ENCODE results near the gene AVPI1. TPM values are rescaled to one million over a fixed set of nuclear protein-coding genes. Genes with fewer than 3 reads are reported as not detected.

Gene AVPI1
- total and polyA plus RNA-seq, 2 donors = 7.5 to 21.2 TPM

DNA sequence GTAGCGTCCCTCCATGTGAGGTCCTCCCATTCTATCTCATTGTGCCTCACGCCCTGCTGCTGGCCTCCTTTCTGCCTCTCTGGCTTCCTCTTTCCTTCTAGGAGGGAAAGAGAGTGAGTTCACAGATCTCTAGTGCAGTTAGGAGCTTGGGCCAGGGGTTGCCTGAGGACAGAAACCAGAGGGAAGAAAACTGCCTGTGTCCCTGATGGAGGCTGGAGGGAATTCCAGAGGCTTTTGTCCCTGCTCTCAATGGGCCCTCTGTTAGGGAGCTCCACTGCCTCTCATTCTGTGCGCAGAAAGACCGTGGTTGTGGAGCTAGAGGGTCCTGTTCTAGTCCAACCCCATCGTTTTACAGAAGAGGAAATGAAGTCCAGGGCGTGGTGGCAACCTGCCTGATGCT, 31.1 kb upstream of the AVPI1 start:
- DNase-seq (ENCODE audit: extremely low spot score) = no peak
- Histone ChIP-seq H3K4me1 (ENCODE audit: insufficient read depth) (no peaks in the 10 kb centered on the region), H3K4me3 (ENCODE audit: low read depth, low read length) (no peak overlapping the region), H3K36me3 (ENCODE audit: insufficient read depth) (no peaks in the 10 kb centered on the region), H3K27ac (ENCODE audit: low read depth) (no peak overlapping the region)
- 46% methylated on average over 6 of the region's 6 CpGs for WGBS

DNA sequence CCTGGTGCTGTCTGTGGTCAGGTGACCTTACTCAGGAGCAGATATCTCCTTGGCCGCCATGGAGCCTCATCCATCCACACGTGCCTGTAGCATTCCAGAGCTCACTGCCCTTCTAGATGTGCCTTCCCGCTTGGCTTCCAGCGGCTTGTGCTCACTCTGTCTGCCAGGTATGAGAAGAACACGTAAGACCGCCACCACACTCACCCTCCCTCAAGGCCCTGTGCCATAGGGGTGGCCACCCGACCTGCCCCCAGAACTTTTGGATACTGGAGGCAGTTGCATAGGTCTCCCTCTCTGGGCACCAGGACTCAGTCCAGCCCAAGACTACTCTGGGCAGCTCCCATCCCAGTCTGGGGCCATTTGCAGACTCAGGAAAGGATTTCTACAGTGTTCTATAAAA, 30.6 kb upstream of the AVPI1 start:
- no peak overlapping the region for H3K4me3 ChIP-seq (ENCODE audit: low read depth, low read length)
- H3K27ac ChIP-seq (ENCODE audit: low read depth) = no peak overlapping the region

GRCh38 chr10:97715259-97715874, 28.3 kb upstream of the AVPI1 start:
- DNase-seq (ENCODE audit: extremely low spot score) = no peak
- H3K4me3 ChIP-seq (ENCODE audit: low read depth, low read length) = peak overlapping the region; percentile 66

More for the DNA sequence above, 30.6 kb upstream of the AVPI1 start:
- WGBS = 81% methylated on average over 7 of the region's 7 CpGs
- Histone ChIP-seq H3K36me3 (ENCODE audit: insufficient read depth) (no peaks in the 10 kb centered on the region), H3K4me1 (ENCODE audit: insufficient read depth) (no peaks in the 10 kb centered on the region)
- DNase-seq (ENCODE audit: extremely low spot score) = no peak

GRCh38 chr10:97714401-97715258, 27.6 kb upstream of the AVPI1 start:
- WGBS = 1% methylated on average over 74 of the region's 74 CpGs

More at GRCh38 chr10:97715259-97715874, 28.3 kb upstream of the AVPI1 start:
- 35% methylated on average over 8 of the region's 8 CpGs for WGBS
- peak overlapping the region; percentile 92 for H3K27ac ChIP-seq (ENCODE audit: low read depth)
- H3K36me3 ChIP-seq (ENCODE audit: insufficient read depth) = no peaks in the 10 kb centered on the region
- no peaks in the 10 kb centered on the region for H3K4me1 ChIP-seq (ENCODE audit: insufficient read depth)

GRCh38 chr10:97713826-97714400, 26.9 kb upstream of the AVPI1 start:
- Histone ChIP-seq H3K4me1 (ENCODE audit: insufficient read depth) (no peaks in the 10 kb centered on the region), H3K4me3 (ENCODE audit: low read depth, low read length) (peak overlapping the region; percentile 66), H3K36me3 (ENCODE audit: insufficient read depth) (no peaks in the 10 kb centered on the region), H3K27ac (ENCODE audit: low read depth) (peak overlapping the region; percentile 92)
- WGBS = under 1% methylated on average over 69 of the region's 69 CpGs
- DNase-seq (ENCODE audit: extremely low spot score) = no peak

More at GRCh38 chr10:97714401-97715258, 27.6 kb upstream of the AVPI1 start:
- Histone ChIP-seq H3K36me3 (ENCODE audit: insufficient read depth) (no peaks in the 10 kb centered on the region), H3K4me1 (ENCODE audit: insufficient read depth) (no peaks in the 10 kb centered on the region), H3K4me3 (ENCODE audit: low read depth, low read length) (peak overlapping the region; percentile 66), H3K27ac (ENCODE audit: low read depth) (peak overlapping the region; percentile 92)
- DNase-seq (ENCODE audit: extremely low spot score) = peak; percentile 73

DNA sequence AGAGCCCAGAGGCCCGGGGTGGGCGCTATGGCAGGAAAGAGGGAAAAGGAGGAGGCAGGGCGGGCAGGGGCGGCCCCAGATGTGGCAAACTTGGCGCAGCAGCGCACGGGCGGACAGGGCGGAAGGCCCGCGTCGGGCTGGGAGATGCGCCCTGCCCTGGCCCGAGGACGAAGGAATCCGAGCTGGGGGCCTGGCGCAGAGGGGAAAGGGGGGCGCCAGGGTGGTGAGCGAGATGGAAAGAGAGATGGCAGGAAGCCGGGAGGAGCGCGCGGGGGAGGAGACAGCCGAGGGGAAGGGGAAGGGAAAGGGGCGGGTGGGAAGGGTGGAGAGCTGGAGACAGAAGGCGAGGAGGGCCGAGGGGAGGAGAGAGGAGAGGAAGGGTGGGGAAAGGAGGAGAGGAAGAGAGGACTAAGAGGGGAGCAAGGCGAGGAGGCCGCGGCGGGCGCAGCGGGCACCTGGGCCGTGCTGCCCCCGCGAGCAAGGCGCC, 26.3 kb upstream of the AVPI1 start, which contains the start of gene MARVELD1:
MARVELD1 (plus strand) TSS at position 392 of the 487 bp plus-strand sequence. CDS start 147 bp downstream, outside the sequence.
- WGBS = 1% methylated on average over 37 of the region's 37 CpGs
- H3K4me3 ChIP-seq (ENCODE audit: low read depth, low read length) = peak within 1 kb of the TSS; percentile 66
- H3K36me3 ChIP-seq (ENCODE audit: insufficient read depth) = no peaks in the 10 kb centered on the region
- no peaks in the 10 kb centered on the region for H3K4me1 ChIP-seq (ENCODE audit: insufficient read depth)
- DNase-seq (ENCODE audit: extremely low spot score) = peak; percentile 83
- H3K27ac ChIP-seq (ENCODE audit: low read depth) = peak within 1 kb of the TSS; percentile 92

DNA sequence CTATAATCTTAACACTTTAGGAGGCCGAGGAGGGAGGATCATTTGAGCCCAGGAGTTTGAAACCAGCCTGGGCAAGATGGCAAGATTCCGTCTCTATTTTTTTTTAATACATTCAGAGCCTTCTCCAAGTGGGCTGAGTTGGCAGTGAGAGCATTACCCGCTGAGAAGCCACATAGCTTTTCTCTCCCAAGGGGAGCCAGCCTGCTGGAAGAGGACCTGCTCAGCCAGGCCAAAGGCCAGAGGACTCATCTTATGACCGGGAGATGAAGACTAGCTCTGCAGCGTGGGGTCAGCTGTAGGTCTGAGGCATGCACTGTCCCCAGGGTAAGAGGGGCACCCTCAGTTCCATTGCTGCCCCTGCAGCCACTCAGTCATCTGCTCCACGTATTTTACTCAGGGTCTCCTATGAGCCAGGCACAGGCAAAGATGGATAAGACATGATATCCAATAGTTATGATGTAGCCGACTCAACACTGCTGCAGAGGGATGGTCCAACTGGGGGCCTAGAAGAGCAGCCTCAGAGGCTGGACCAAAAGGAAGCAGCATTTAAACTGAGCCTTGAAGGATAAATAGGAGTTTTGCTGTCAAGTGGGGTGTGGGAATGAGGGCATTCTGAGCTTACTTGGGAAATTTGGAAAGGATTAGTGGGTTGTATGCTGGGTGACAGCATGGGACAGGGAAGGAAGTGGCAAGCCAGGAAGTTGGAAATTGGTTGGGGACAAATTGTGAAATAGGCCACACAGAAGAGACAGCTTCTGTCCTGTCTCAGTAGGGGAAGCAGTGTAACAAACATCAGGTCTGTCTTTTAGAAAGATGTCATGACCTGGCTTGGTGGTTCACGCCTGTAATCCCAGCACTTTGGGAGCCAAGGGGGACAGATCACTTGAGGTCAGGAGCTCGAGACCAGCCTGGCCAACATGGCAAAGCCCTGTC, 24.9 kb upstream of the AVPI1 start:
- DNase-seq (ENCODE audit: extremely low spot score) = no peak
- whole genome bisulfite sequencing = 78% methylated on average over 9 of the region's 9 CpGs
- H3K27ac ChIP-seq (ENCODE audit: low read depth) = no peak overlapping the region
- no peak overlapping the region for H3K4me3 ChIP-seq (ENCODE audit: low read depth, low read length)
- H3K36me3 ChIP-seq (ENCODE audit: insufficient read depth) = no peaks in the 10 kb centered on the region
- H3K4me1 ChIP-seq (ENCODE audit: insufficient read depth) = no peaks in the 10 kb centered on the region

DNA sequence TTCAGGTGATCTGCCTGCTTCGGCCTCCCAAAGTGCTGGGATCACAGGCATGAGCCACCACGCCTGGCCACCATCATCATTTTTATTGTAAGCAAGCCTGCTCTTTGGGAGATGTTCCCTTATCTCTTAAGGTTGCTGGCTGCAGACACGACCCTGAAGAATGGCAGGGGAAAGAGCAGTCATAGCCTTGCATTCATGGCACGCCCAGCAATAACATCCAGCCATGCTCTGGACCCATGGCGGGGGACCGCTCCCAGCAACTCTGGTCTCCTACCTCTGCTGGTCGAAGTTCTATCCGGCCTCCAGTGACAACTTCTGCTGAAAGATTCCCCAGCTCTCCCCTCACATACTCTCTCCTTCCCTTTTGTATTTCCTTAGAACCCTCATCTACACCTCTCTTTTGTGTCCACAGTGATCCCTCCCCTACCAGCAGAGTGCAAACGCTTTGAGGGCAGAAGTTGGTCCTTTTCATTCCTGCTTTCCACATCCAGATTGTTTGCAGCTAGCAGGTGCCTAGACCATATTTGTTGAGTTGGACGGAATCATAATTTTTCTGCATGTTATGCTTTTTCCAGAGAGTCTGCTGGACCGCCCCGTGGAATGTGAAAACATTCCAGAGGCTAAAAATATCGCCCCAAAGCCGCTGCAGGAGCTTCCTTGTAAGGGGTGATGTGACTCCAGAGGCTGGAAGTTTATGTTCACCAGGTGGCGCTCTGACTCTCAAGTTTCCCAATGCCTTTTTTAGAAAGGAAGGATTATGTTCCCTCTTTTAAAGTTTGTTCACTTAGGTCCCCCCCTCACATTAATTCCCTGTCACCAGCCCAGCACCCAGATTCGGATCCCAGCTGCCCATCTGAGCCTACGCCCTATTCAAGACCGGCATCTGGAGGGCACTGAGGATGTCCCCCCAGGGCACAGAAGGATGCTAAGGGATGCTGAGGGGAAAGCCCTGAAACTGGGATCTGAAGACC, 22.2 kb upstream of the AVPI1 start:
- H3K36me3 ChIP-seq (ENCODE audit: insufficient read depth) = no peaks in the 10 kb centered on the region
- H3K4me3 ChIP-seq (ENCODE audit: low read depth, low read length) = no peak overlapping the region
- DNase-seq (ENCODE audit: extremely low spot score) = no peak
- H3K4me1 ChIP-seq (ENCODE audit: insufficient read depth) = no peaks in the 10 kb centered on the region
- no peak overlapping the region for H3K27ac ChIP-seq (ENCODE audit: low read depth)
- 36% methylated on average over 18 of the region's 18 CpGs for WGBS

DNA sequence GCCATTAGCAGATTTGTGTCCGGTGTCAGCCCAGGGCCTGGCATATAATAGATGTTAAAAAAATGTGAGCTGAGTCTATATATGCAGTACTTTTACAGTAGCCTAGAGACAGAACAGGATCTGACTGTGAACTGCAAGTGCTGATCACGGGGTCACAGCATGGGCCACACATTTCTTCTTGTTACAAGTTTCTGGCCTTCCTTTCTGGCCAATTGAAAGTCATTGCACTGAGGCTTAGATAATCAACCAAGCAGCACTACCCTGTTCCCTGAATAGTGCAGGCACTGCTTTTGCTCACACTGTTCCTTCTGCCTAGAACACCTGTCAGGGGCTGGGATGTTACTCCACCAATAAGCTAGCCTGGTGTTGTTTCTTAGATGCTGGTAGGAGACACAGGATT, 21.1 kb upstream of the AVPI1 start:
- WGBS = 63% methylated on average over 2 of the region's 2 CpGs

DNA sequence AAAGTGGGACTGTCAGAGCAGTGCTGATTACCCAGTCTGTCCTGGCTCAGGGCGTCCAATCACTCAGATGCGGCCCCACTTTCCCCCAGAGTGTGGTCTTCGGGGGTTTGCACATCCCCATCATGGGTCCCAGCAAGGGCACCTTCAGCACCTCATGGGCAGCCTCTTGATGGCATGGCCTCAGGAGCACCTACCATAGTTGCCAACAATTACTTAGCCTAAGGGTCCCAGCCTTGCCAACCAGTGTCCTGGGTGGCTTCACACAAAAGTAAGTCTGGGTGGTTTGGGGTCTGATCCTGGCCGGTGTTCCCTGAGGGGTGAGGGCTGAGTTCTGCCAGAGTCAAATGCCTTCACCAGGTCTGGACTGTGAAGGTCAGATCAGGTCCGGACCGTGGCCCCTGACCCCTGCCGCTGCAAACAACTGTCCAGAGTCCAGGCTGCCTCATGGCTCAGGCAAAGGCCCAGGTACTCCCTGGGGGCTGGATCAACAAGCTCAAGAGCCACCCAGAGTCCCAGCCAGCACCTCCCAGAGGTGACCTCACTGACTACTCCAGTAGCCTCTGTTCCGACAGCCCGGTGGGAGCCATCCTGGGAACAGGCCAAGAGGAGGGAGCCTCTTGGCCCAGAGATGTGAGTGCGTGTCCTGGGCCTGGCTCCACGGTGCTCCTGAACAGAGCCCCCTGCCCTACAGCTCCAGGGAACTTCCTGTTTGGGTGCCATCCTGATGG, 20.3 kb upstream of the AVPI1 start:
- 74% methylated on average over 11 of the region's 11 CpGs for WGBS
- no peak overlapping the region for H3K27ac ChIP-seq (ENCODE audit: low read depth)
- no peaks in the 10 kb centered on the region for H3K4me1 ChIP-seq (ENCODE audit: insufficient read depth)
- DNase-seq (ENCODE audit: extremely low spot score) = no peak
- H3K4me3 ChIP-seq (ENCODE audit: low read depth, low read length) = no peak overlapping the region
- H3K36me3 ChIP-seq (ENCODE audit: insufficient read depth) = no peaks in the 10 kb centered on the region

More for the DNA sequence above, 21.1 kb upstream of the AVPI1 start:
- no peaks in the 10 kb centered on the region for H3K4me1 ChIP-seq (ENCODE audit: insufficient read depth)
- DNase-seq (ENCODE audit: extremely low spot score) = no peak
- no peaks in the 10 kb centered on the region for H3K36me3 ChIP-seq (ENCODE audit: insufficient read depth)
- H3K27ac ChIP-seq (ENCODE audit: low read depth) = no peak overlapping the region
- H3K4me3 ChIP-seq (ENCODE audit: low read depth, low read length) = no peak overlapping the region

GRCh38 chr10:97705006-97705670, 18.1 kb upstream of the AVPI1 start:
- Histone ChIP-seq H3K4me1 (ENCODE audit: insufficient read depth) (no peaks in the 10 kb centered on the region), H3K4me3 (ENCODE audit: low read depth, low read length) (no peak overlapping the region), H3K27ac (ENCODE audit: low read depth) (no peak overlapping the region), H3K36me3 (ENCODE audit: insufficient read depth) (no peaks in the 10 kb centered on the region)
- WGBS = 86% methylated on average over 3 of the region's 3 CpGs
- DNase-seq (ENCODE audit: extremely low spot score) = no peak

All from urinary bladder (tissue), 4 donors.